ENCODE data around the gene EGF.

EGF gene

DNA sequence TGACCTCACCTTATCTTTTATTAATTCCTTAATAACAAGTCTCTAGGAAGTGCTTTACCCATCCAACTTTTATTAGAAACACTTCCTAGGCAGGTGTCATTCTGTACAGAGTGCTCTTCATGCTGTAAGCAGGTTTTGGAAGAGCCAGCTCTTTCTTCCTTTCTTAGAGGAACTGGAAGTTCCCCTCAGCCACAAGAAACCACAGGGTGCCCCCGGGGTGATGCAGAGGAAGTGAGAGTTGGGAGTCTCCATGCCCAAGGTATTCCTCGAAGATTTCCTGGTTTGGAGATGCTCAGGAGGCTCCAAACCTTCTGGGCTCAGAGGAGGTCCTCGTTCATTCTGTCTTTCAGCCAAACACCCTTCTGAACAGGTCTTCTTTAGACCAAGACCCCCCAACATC lies 83.8 kb downstream of the EGF start:
- DNase-seq (ENCODE audit: low read depth in 2 of 2): no peak

DNA sequence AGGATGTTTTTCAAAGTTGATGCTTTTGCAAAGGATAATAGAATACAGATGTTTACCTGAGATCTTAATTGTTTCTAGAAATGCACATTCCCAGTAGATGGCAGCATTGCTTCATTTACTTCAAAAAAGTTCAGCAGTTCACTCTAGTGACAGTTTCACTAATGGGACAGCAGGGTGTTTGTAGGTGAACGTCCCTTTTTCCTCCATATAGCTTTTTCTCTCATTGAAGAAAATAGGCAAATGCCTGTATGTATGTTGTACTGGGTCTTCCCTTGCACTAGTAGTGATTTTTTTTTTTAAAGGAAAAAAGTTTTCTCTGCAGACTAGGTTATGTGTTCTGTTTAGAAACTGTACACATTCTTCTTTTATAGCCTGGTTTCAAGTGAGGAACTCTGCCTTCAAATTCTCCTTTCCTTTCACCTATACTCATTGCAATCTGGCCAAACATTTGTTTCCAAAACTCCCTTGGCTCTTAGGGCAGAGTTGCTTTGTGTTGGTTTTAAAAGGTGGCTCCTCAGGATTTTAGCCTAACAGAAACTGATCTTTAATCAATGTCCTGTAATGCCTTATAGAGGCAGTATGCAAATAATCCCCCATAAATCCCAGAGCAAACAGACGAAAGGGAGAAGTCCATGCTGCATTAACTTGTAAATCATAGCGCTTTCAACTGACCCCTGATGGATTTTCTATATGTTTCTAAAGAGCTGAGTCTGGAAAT lies 86.3 kb downstream of the EGF start:
- DNase-seq (ENCODE audit: low read depth in 2 of 2): no peak

DNA sequence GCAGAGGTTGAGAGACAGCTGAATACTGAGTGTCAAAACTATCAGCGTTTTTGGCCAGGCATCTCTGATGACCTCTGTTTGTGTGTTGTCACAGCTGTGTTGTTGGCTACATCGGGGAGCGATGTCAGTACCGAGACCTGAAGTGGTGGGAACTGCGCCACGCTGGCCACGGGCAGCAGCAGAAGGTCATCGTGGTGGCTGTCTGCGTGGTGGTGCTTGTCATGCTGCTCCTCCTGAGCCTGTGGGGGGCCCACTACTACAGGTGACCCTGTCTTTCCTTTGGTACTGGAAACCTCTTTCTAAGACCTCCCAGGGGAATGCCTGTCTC lies 86.9 kb downstream of the EGF start:
- no peak for DNase-seq (ENCODE audit: low read depth in 2 of 2)

DNA sequence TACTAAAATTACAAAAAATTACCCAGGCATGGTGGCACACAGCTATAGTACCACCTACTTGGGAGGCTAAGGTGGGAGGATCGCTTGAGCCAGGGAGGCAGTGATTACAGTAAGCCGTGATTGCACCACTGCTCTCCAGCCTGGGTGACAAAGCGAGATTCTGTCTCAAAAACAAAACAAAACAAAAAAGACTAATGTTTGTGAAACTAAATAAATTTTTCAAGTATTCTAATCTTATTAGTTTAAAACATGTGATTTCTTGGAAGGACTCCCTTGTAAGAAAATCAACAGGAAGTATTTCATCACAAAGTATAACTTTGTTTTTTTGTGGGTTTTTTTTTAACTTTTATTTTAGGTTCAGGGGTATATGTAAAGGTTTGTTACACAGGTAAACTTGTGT lies 89.6 kb downstream of the EGF start:
- no peak for DNase-seq (ENCODE audit: low read depth in 2 of 2)

- no peak for DNase-seq (ENCODE audit: low read depth in 2 of 2)
Observed at GRCh38 chr4:110003401-110004187, 90.9 kb downstream of the EGF start.

- no peak for DNase-seq (ENCODE audit: low read depth in 2 of 2)
Observed at GRCh38 chr4:110004556-110004955, 91.9 kb downstream of the EGF start.

- DNase-seq (ENCODE audit: low read depth in 2 of 2): no peak
Observed at GRCh38 chr4:110005461-110006056, 92.9 kb downstream of the EGF start.

- DNase-seq (ENCODE audit: low read depth in 2 of 2): no peak
Observed at GRCh38 chr4:110007217-110007616, 94.5 kb downstream of the EGF start.

GRCh38 chr4:110008540-110008939 lies 95.9 kb downstream of the EGF start:
- no peak for DNase-seq (ENCODE audit: low read depth in 2 of 2)

DNA sequence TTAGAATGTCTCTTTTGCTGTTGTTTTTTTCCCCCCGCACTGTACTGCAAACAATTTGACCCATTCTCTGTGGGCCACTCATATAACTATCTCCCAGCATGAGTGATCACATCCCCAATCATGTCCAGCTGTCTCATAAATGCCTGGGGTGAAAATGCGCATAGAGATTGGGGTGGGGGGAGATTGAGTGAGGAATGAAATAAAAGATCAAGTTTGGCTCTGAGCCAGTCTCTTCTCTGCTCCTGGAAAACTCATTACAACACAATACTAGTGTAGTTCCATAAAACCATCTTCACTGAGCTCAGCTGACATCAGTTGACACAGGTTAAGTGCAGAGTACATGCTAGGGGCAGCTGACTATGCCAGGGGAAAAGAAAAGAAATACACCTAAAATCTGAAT lies 96.9 kb downstream of the EGF start:
- no peak for DNase-seq (ENCODE audit: low read depth in 2 of 2)

DNA sequence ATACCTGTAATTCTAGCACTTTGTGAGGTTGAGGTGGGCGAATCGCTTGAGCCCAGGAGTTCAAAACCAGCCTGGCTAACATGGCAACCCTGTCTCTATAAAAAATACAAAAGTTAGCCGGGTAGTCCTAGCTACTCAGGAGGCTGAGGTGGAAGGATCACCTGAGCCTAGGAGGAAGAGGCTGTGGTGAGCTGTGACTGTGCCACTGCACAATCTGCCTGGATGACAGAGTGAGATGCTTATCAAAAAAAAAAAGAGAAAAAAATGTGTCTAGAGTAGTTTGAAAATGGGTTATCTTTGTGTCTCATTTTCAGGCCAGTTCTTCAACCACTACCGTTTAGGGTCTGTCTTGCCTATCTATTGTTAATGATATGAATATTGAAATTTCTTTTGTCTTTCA lies 98.1 kb downstream of the EGF start:
- no peak for DNase-seq (ENCODE audit: low read depth in 2 of 2)

- no peak for DNase-seq (ENCODE audit: low read depth in 2 of 2)
Observed at GRCh38 chr4:110012917-110013316, 100.2 kb downstream of the EGF start.

DNA sequence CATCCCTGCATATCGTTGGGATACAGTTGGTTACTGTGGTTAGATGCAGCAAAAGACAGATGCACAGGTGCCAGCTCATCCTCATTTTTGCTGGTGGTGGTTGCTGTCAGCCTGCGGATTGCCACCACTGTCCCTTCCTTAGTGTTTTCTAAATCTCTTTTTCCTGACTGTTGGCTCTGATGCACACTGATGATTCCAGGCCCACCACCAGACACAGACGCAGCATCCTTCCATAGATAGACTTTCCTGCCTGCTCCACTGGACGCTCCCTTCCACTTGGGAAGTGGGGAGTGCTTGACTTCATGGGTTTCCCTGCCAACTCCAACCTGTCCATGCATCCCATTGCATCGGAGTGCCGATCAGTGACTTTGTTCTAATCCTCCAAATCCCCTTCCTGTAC lies 101.5 kb downstream of the EGF start:
- no peak for DNase-seq (ENCODE audit: low read depth in 2 of 2)

DNA sequence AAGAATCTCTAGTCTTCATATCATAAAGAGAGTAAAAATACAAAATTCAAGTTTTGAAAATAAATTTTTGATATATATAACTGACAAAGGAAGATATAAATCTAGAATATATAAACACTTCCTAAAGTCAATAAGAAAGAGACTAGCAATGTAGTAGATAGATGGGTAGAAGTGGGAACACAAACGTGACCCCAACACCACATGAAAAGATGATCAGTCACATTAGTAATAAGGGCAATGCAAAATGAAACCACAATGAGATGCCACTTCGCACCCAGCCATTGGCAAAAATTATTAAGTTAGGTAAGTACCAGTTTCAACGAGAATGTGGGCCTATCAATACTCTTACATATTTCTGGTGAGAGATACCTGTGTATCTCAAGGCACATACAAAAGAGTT lies 106.5 kb downstream of the EGF start:
- DNase-seq (ENCODE audit: low read depth in 2 of 2): no peak

- no peak for DNase-seq (ENCODE audit: low read depth in 2 of 2)
Observed at GRCh38 chr4:110020139-110020538, 107.5 kb downstream of the EGF start.

- no peak for DNase-seq (ENCODE audit: low read depth in 2 of 2)
Observed at GRCh38 chr4:110020646-110021443, 108.2 kb downstream of the EGF start.

GRCh38 chr4:110022457-110022856 lies 109.8 kb downstream of the EGF start:
- no peak for DNase-seq (ENCODE audit: low read depth in 2 of 2)

GRCh38 chr4:110025056-110025455 lies 112.4 kb downstream of the EGF start:
- DNase-seq (ENCODE audit: low read depth in 2 of 2): no peak

- DNase-seq (ENCODE audit: low read depth in 2 of 2): no peak
Observed at GRCh38 chr4:110025718-110026117, 113.0 kb downstream of the EGF start.

DNA sequence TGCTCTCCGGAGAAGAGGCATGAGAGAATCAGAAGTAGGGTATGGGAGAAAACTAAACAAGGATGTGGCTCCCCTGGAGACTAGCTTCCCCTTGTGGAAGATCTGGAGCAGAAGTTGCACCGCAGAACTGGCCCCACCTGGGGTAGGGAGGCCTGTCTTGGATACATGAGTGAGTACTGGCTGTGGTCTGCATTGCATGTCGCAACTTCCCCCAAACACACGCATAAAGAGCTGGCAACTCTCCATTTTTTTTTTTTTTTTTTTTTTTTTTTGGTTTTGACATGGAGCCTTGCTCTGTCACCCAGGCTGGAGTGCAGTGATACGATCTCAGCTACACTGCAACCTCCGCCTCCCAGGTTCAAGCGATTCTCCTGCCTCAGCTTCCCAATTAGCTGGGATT lies 119.9 kb downstream of the EGF start:
- DNase-seq (ENCODE audit: low read depth in 2 of 2): no peak

DNA sequence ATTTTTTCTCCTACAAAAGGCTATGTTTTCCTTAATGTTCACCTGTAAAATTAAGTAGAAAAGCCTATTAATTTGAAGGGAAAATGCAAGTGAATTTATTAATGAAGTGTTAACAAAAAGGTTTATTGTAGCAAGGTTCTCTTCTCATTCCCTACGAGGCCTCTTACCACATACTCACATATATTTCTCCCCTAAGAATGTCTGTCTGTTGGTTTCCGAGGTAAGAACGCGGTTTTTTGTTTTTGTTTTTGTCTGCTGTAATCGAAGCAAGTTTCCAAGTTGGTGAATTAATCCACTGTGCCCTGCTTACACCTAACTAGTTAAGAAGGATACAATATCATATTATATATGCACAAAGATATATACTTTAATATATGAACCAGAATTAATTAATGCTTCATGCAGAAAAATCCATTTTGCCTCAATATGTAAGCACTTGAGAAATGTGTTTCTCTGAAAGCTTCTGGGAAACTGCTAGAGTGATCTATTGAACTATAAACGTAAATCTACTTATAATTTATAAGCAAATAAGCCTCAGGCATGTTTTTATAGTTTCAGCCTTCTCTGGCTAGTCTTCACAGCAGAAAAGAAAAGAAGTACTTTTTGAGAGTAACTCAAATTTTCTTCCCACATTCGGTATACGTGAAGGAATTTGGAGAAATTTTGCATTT lies 120.8 kb downstream of the EGF start:
- no peak for DNase-seq (ENCODE audit: low read depth in 2 of 2)

- DNase-seq (ENCODE audit: low read depth in 2 of 2): no peak
Observed at GRCh38 chr4:110034026-110034393, 121.3 kb downstream of the EGF start.
